Gastroesophageal sphincter (tissue), 4 donors: ENCODE data around the gene ABCC10. TPM values are rescaled to one million over a fixed set of nuclear protein-coding genes. Genes with fewer than 3 reads are reported as not detected.
A peak's percentile ranks its signal among the peaks of the same experiment; 100 is the strongest.

ENCODE experiments used
- ATAC-seq: fragments of 150-250 bp; one replicate; pipeline ENCODE4 v1.9.1; 2016; ENCODE audit warnings: mild to moderate bottlenecking, moderate library complexity
- H3K27ac ChIP-seq, 4 donors: fragments of 200-600 bp; sonication (generic) in 3 of 4; 1 replicate in 3 of 4; 2 replicates in 1 of 4; pipeline ENCODE4 v1.5.1; 2016 to 2019
- H3K27me3 ChIP-seq: fragments of 200-600 bp; sonication (generic); one replicate; pipeline ENCODE4 v1.5.1; 2019
- H3K36me3 ChIP-seq, 2 donors: fragments of 200-600 bp; sonication (generic); one replicate each; pipeline ENCODE4 v1.5.1; 2019; ENCODE audit warnings: control low read depth in 1 of 2
- H3K4me1 ChIP-seq, 3 donors: fragments of 200-600 bp; sonication (generic); 1 replicate in 2 of 3; 2 replicates in 1 of 3; pipeline ENCODE4 v1.5.1; 2016 to 2019; ENCODE audit warnings: control low read depth in 2 of 3
- H3K4me3 ChIP-seq, 2 donors: fragments of 200-600 bp; sonication (generic); one replicate each; pipeline ENCODE4 v1.5.1; 2019; ENCODE audit warnings: mild to moderate bottlenecking in 1 of 2, moderate library complexity in 1 of 2
- H3K9me3 ChIP-seq, 3 donors: fragments of 200-600 bp; sonication (generic); one replicate each; pipeline ENCODE4 v1.5.1; 2017 to 2019; ENCODE audit warnings: control low read depth in 2 of 3
- EP300 ChIP-seq: sonication (generic); formaldehyde crosslinking; IDR thresholded peaks from one replicate; pipeline ENCODE4 v1.6.1; 2017; ENCODE audit warnings: antibody characterized with exemption, mild to moderate bottlenecking
- POLR2A ChIP-seq, 2 donors: fragments of 450-650 bp; IDR thresholded peaks; one replicate each; pipeline ENCODE4 v1.6.1; 2017; ENCODE audit warnings: antibody characterized with exemption in 2 of 2, mild to moderate bottlenecking in 2 of 2, moderate library complexity in 1 of 2
- POLR2AphosphoS5 ChIP-seq: sonication (generic); formaldehyde crosslinking; IDR thresholded peaks from one replicate; pipeline ENCODE4 v1.6.1; 2017; ENCODE audit warnings: antibody characterized with exemption
- WGBS, 2 donors: methylation state at CpG; one replicate each; pipeline ENCODE4 v1.1.5; 2018; ENCODE audit warnings: low coverage in 1 of 2; 5-methylcytosine and 5-hydroxymethylcytosine counted together
- total RNA-seq, 4 donors: library from RNA; depleted of rRNA; stranded (reverse); fragments of >200 nt; gene quantifications; one replicate each; pipeline ENCODE4 v1.1.0, GENCODE V29; 2016
- TF ChIP-seq, protein P1 (sequence below), 4 experiments: fragments of 200-600 bp in 2 of 4; fragments of 450-650 bp in 2 of 4; sonication (generic) in 1 of 4; IDR thresholded peaks; one replicate each; pipeline ENCODE4 v1.5.1; 2017 to 2019; ENCODE audit warnings: antibody characterized with exemption in 4 of 4, mild to moderate bottlenecking in 2 of 4, moderate library complexity in 2 of 4

ABCC10 gene
- total RNA-seq, 4 donors from 2014 or later, result 7.1 to 19.4 (median 10.2) TPM

DNA sequence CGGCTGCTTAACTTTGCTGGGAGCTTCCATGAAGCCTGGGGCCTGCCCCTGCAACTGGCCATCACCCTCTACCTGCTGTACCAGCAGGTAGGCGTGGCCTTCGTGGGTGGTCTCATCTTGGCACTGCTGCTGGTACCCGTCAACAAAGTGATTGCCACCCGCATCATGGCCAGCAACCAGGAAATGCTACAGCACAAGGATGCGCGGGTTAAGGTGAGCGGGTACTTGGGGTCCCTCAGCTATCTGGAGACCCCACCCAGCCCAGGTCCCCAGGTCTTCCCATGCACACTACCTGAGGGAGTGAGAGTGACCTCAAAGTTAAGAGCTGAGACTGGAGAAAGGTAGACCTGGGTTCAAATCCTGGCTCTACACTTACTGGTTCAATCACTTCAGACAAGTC is 5.8 kb downstream of the ABCC10 start:
- Histone ChIP-seq H3K27me3 (no peaks in the 10 kb centered on the region), H3K27ac (no peak overlapping the region), H3K4me1 (peaks cover 4 to 46% (median 35%) of the 10 kb centered on the region in 3 donors), H3K4me3 (no peak overlapping the region), H3K9me3 (no peaks in the 10 kb centered on the region), H3K36me3 (peaks cover 0 to 54% of the 10 kb centered on the region in 2 donors)
- ATAC-seq, result no peak
- WGBS, 2 donors, result no CpG with 5 or more reads among the region's 8 CpGs
- TF ChIP-seq, protein P1, sequence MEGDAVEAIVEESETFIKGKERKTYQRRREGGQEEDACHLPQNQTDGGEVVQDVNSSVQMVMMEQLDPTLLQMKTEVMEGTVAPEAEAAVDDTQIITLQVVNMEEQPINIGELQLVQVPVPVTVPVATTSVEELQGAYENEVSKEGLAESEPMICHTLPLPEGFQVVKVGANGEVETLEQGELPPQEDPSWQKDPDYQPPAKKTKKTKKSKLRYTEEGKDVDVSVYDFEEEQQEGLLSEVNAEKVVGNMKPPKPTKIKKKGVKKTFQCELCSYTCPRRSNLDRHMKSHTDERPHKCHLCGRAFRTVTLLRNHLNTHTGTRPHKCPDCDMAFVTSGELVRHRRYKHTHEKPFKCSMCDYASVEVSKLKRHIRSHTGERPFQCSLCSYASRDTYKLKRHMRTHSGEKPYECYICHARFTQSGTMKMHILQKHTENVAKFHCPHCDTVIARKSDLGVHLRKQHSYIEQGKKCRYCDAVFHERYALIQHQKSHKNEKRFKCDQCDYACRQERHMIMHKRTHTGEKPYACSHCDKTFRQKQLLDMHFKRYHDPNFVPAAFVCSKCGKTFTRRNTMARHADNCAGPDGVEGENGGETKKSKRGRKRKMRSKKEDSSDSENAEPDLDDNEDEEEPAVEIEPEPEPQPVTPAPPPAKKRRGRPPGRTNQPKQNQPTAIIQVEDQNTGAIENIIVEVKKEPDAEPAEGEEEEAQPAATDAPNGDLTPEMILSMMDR (IDR thresholded peaks at IDR 0.05), result no peak
- TF ChIP-seq EP300, result no peak
- TF ChIP-seq POLR2A (IDR thresholded peaks at IDR 0.05), result no peak
- TF ChIP-seq POLR2AphosphoS5, result no peak

DNA sequence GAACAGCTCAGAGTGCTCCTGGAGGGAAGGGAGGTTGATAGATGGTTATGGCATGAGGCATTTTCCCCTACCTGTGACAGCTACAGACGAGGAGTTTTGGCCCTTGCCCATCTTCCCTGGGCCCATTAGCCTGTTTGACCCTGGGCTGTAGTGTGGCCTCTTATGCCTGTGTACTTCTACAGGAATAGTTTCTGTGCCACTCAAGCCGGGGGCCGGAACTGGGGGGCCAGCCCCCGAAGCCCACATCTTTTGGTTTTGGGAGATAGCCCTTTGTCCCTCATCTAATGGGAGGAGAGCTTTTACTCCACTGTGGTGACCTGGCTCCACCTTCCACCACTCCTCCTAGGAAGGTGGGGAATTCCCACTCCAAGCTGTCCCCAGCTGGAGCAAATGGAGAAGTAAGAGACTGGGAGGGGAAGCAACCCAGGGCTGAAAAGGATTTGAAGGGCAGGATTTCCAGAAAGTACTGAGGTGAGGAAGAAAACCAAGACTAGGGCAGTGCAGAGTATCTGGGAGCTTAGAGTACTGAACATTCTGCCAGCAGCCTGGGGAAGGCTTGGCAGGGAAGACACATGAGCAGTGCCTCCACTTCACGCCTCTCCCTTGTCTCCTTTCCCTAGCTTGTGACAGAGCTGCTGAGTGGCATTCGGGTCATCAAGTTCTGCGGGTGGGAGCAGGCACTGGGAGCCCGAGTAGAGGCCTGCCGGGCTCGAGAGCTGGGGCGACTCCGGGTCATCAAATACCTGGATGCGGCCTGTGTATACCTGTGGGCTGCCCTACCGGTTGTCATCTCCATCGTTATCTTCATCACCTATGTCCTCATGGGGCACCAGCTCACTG is 6.9 kb downstream of the ABCC10 start:
- H3K9me3 ChIP-seq, result no peaks in the 10 kb centered on the region
- no peak overlapping the region for H3K4me3 ChIP-seq
- H3K4me1 ChIP-seq, result peaks cover 4 to 35% (median 25%) of the 10 kb centered on the region in 3 donors
- no peaks in the 10 kb centered on the region for H3K27me3 ChIP-seq
- ATAC-seq, result no peak
- 62% methylated on average over 2 of the region's 15 CpGs; no CpG with 5 or more reads in 1 of the 2 donors for WGBS, 2 donors
- no peak overlapping the region for H3K27ac ChIP-seq
- TF ChIP-seq EP300 (no peak), POLR2AphosphoS5 (no peak), POLR2A (IDR thresholded peaks at IDR 0.05) (no peak)
- TF ChIP-seq, protein P1 (IDR thresholded peaks at IDR 0.05), result no peak
- H3K36me3 ChIP-seq, result peaks cover 0 to 65% of the 10 kb centered on the region in 2 donors

DNA sequence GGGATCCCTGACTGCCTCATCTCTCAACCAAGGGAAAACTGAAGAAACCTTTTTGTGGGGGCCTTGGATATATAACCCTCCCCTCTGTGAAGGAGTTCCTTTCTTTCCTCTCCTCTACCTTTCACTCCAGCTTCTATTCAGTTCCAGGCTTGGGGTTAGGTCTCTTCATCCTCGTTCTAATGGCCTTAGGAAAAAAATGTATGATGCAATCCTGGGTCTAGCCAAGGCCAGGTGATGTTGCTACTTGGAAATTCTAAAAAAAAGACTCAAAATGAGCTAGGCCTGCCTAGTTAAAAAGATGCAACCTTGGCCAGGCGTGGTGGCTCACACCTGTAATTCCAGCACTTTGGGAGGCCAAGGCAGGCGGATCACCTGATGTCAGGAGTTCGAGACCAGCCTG is 7.6 kb downstream of the ABCC10 start:
- WGBS, 2 donors, result 95 to 100% methylated on average over 3 to 4 of the region's 4 CpGs
- H3K27me3 ChIP-seq, result no peaks in the 10 kb centered on the region
- peaks cover 4 to 28% (median 20%) of the 10 kb centered on the region in 3 donors for H3K4me1 ChIP-seq
- peaks cover 0 to 72% of the 10 kb centered on the region in 2 donors for H3K36me3 ChIP-seq
- H3K4me3 ChIP-seq, result no peak overlapping the region
- TF ChIP-seq POLR2A (IDR thresholded peaks at IDR 0.05) (no peak), EP300 (no peak), POLR2AphosphoS5 (no peak)
- TF ChIP-seq, protein P1 (IDR thresholded peaks at IDR 0.05), result no peak
- H3K27ac ChIP-seq, result no peak overlapping the region
- H3K9me3 ChIP-seq, result no peaks in the 10 kb centered on the region
- ATAC-seq, result no peak

DNA sequence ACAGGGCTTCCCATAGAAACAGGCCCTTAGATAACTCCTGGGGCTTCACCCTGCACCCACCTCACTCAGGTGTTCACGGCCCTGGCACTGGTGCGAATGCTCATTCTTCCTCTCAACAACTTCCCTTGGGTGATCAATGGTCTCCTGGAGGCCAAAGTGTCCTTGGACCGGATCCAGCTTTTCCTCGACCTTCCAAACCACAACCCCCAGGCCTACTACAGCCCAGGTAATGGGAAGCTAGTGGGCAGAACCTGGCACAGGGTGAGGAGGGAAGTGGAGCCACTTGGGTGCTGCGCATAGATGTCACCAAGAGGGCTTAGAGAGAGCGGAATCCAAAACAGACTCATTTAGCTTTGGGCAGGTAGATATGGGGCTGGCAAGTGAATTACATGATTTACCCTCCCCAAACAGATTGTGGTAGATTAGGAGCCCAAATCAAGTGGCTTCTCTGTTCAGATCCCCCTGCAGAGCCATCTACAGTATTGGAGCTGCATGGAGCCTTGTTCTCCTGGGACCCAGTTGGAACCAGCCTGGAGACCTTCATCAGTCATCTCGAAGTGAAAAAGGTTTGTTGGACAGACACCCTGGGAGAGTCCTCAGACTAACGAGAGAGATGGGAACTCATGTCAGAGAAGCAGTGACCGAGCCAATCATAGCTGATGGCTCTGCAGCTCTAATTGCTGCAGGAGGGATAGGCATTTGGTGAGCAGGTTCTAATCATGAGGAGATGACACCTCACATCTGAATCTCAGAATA is 8.5 kb downstream of the ABCC10 start:
- H3K4me3 ChIP-seq, result no peak overlapping the region
- H3K4me1 ChIP-seq, result peaks cover 4 to 25% (median 20%) of the 10 kb centered on the region in 3 donors
- ATAC-seq, result no peak
- H3K9me3 ChIP-seq, result no peaks in the 10 kb centered on the region
- H3K27me3 ChIP-seq, result no peaks in the 10 kb centered on the region
- H3K36me3 ChIP-seq, result peaks cover 0 to 80% of the 10 kb centered on the region in 2 donors
- no peak for TF ChIP-seq EP300
- no peak for TF ChIP-seq POLR2AphosphoS5
- no peak for TF ChIP-seq POLR2A (IDR thresholded peaks at IDR 0.05)
- TF ChIP-seq, protein P1 (IDR thresholded peaks at IDR 0.05), result no peak
- WGBS, 2 donors, result 52 to 74% methylated on average over 4 to 5 of the region's 9 CpGs
- H3K27ac ChIP-seq, result peak overlapping the region in 3 of 4 donors; percentile 64 to 71 (median 69)
